H9 (cell line): ENCODE measurements around the gene FOXF1. TPM values are rescaled to one million over a fixed set of nuclear protein-coding genes. Genes with fewer than 3 reads are reported as not detected.

Source experiments
- DNase-seq: peaks from one replicate; pipeline ENCODE4 v3.0.0-alpha.2; 2017
- H2AFZ ChIP-seq: one replicate; pipeline ENCODE4 v1.6.1; 2013; ENCODE audit warnings: mild to moderate bottlenecking, low read length, control low read depth, moderate library complexity
- H2AK5ac ChIP-seq: 2 replicates; pipeline ENCODE4 v1.6.1; 2013; ENCODE audit warnings: low read length, control low read depth, mixed read lengths; ENCODE audit not compliant: insufficient read length
- H2BK120ac ChIP-seq: one replicate; pipeline ENCODE4 v1.6.1; 2013; ENCODE audit warnings: low read depth, mild to moderate bottlenecking, low read length, control low read depth, inconsistent platforms; ENCODE audit not compliant: poor library complexity, severe bottlenecking
- H2BK12ac ChIP-seq: 2 replicates; pipeline ENCODE4 v1.6.1; 2013; ENCODE audit warnings: low read length, control low read depth, mixed read lengths, low read depth; ENCODE audit not compliant: insufficient read length
- H2BK15ac ChIP-seq: 2 replicates; pipeline ENCODE4 v1.6.1; 2013; ENCODE audit warnings: low read depth, low read length, control low read depth
- H2BK20ac ChIP-seq: one replicate; pipeline ENCODE4 v1.6.1; 2013; ENCODE audit warnings: low read depth, mild to moderate bottlenecking, low read length, control low read depth, inconsistent platforms; ENCODE audit not compliant: poor library complexity, severe bottlenecking
- H2BK5ac ChIP-seq: 2 replicates; pipeline ENCODE4 v1.6.1; 2013; ENCODE audit warnings: low read length, control low read depth, mixed read lengths; ENCODE audit not compliant: insufficient read length
- H3K14ac ChIP-seq: 2 replicates; pipeline ENCODE4 v1.6.1; 2013; ENCODE audit warnings: low read length, control low read depth; ENCODE audit not compliant: insufficient read depth
- H3K18ac ChIP-seq: 2 replicates; pipeline ENCODE4 v1.6.1; 2013; ENCODE audit warnings: low read depth, mild to moderate bottlenecking, mixed read lengths, low read length, control low read depth; ENCODE audit not compliant: insufficient read length
- H3K23ac ChIP-seq: 2 replicates; pipeline ENCODE4 v1.6.1; 2013; ENCODE audit warnings: low read length, control low read depth, mixed read lengths, low read depth; ENCODE audit not compliant: insufficient read length
- H3K23me2 ChIP-seq: 2 replicates; pipeline ENCODE4 v1.6.1; 2013; ENCODE audit warnings: low read depth, mild to moderate bottlenecking, mixed read lengths, low read length, control low read depth; ENCODE audit not compliant: insufficient read length, poor library complexity, severe bottlenecking
- H3K27ac ChIP-seq: 2 replicates; pipeline ENCODE4 v1.5.1; 2013; ENCODE audit warnings: low read length, control low read depth, mixed read lengths, low read depth; ENCODE audit not compliant: insufficient read length
- H3K27me3 ChIP-seq: 2 replicates; pipeline ENCODE4 v1.6.1; 2013; ENCODE audit warnings: low read length, control low read depth, inconsistent platforms; ENCODE audit not compliant: insufficient read depth
- H3K4ac ChIP-seq: 2 replicates; pipeline ENCODE4 v1.6.1; 2013; ENCODE audit warnings: low read depth, mild to moderate bottlenecking, control low read depth, inconsistent platforms, low read length, moderate library complexity
- H3K4me1 ChIP-seq: 2 replicates; pipeline ENCODE4 v1.6.1; 2013; ENCODE audit warnings: low read length, control low read depth, inconsistent platforms; ENCODE audit not compliant: insufficient read depth
- H3K4me2 ChIP-seq: 2 replicates; pipeline ENCODE4 v1.6.1; 2013; ENCODE audit warnings: low read length, control low read depth, mixed read lengths; ENCODE audit not compliant: insufficient read length, insufficient read depth
- H3K56ac ChIP-seq: 2 replicates; pipeline ENCODE4 v1.6.1; 2013; ENCODE audit warnings: low read depth, mild to moderate bottlenecking, mixed read lengths, low read length, control low read depth; ENCODE audit not compliant: insufficient read length
- H3K79me1 ChIP-seq: 2 replicates; pipeline ENCODE4 v1.6.1; 2013; ENCODE audit warnings: low read depth, mild to moderate bottlenecking, moderate library complexity, low read length, control low read depth, inconsistent platforms; ENCODE audit not compliant: insufficient read depth, poor library complexity, severe bottlenecking
- H3K79me2 ChIP-seq: 2 replicates; pipeline ENCODE4 v1.6.1; 2013; ENCODE audit warnings: low read length, control low read depth, inconsistent platforms; ENCODE audit not compliant: insufficient read depth
- H3K9ac ChIP-seq: 2 replicates; pipeline ENCODE4 v1.6.1; 2013; ENCODE audit warnings: low read length, control low read depth, mixed read lengths; ENCODE audit not compliant: insufficient read length; ENCODE audit errors: extremely low read depth
- H3K9me3 ChIP-seq: one replicate; pipeline ENCODE4 v1.6.1; 2013; ENCODE audit warnings: low read depth, low read length, inconsistent platforms; ENCODE audit not compliant: control insufficient read depth
- H3T11ph ChIP-seq: one replicate; pipeline ENCODE4 v1.6.1; 2013; ENCODE audit warnings: mild to moderate bottlenecking, low read length, control low read depth, inconsistent platforms
- H4K20me1 ChIP-seq: one replicate; pipeline ENCODE4 v1.6.1; 2013; ENCODE audit not compliant: control insufficient read depth, insufficient read length, insufficient read depth
- H4K5ac ChIP-seq: 2 replicates; pipeline ENCODE4 v1.6.1; 2013; ENCODE audit warnings: low read depth, mild to moderate bottlenecking, mixed read lengths, low read length, control low read depth; ENCODE audit not compliant: insufficient read length
- H4K8ac ChIP-seq: replicated peaks from 2 replicates; pipeline ENCODE4 v1.6.1; 2013; ENCODE audit warnings: low read length, control low read depth, mixed read lengths, low read depth; ENCODE audit not compliant: insufficient read length
- H4K91ac ChIP-seq: 2 replicates; pipeline ENCODE4 v1.6.1; 2013; ENCODE audit warnings: low read depth, mild to moderate bottlenecking, moderate library complexity, mixed read lengths, low read length, control low read depth; ENCODE audit not compliant: insufficient read length
- H3K27ac Mint-ChIP-seq, 3 experiments: 2 replicates in 2 of 3; 3 replicates in 1 of 3; pipeline ENCODE4 v1.8.0; 2020 to 2021; ENCODE audit warnings: mixed read lengths in 3 of 3, mild to moderate bottlenecking in 1 of 3, moderate library complexity in 1 of 3
- H3K27me3 Mint-ChIP-seq: 2 replicates; pipeline ENCODE4 v1.8.0; 2021; ENCODE audit warnings: low read depth, mild to moderate bottlenecking, moderate library complexity, mixed read lengths
- H3K36me3 Mint-ChIP-seq, 3 experiments: 2 replicates in 2 of 3; 3 replicates in 1 of 3; pipeline ENCODE4 v1.8.0; 2020 to 2021; ENCODE audit warnings: low read depth in 3 of 3, mixed read lengths in 3 of 3; ENCODE audit not compliant: insufficient read depth in 1 of 3
- H3K4me1 Mint-ChIP-seq, 2 experiments: 2 replicates each; pipeline ENCODE4 v1.8.0; 2020; ENCODE audit warnings: mixed read lengths in 2 of 2
- H3K4me3 Mint-ChIP-seq, 2 experiments: 2 replicates in 1 of 2; 3 replicates in 1 of 2; pipeline ENCODE4 v1.8.0; 2020 to 2021; ENCODE audit warnings: mild to moderate bottlenecking in 2 of 2, mixed read lengths in 2 of 2, moderate library complexity in 1 of 2
- H3K9me3 Mint-ChIP-seq, 2 experiments: 2 replicates in 1 of 2; 3 replicates in 1 of 2; pipeline ENCODE4 v1.8.0; 2020; ENCODE audit warnings: mild to moderate bottlenecking in 2 of 2, mixed read lengths in 2 of 2, moderate library complexity in 1 of 2
- CTCF ChIP-seq: fragments of 200-600 bp; sonication (generic); conservative IDR thresholded peaks from 3 replicates; pipeline ENCODE4 v1.8.0; 2021; ENCODE audit warnings: antibody characterized with exemption, mild to moderate bottlenecking
- WGBS: extraction: QIAGEN DNeasy Blood & Tissue Kit; methylation state at CpG from one replicate; pipeline ENCODE4 v1.1.7; 2013; ENCODE audit warnings: missing lambda C conversion rate, low lambda C conversion rate, mixed read lengths; ENCODE audit not compliant: insufficient read length; ENCODE audit errors: extremely low coverage; 5-methylcytosine and 5-hydroxymethylcytosine counted together
- total RNA-seq: library from RNA; stranded (reverse); gene quantifications from 2 replicates; pipeline ENCODE4 v1.2.1, GENCODE V29; 2021

The FOXF1 gene
- total RNA-seq, 1 experiment from 2014 or later, result not detected

GRCh38 chr16:86523166-86523740 is 12.9 kb downstream of the FOXF1 start:
- Histone ChIP-seq H3K23me2 (no peaks in the 10 kb centered on the region), H2AFZ (no peak overlapping the region)
- no peak for TF ChIP-seq CTCF

More at GRCh38 chr16:86523166-86523740, 12.9 kb downstream of the FOXF1 start:
- Histone ChIP-seq H3K23ac (no peak overlapping the region), H3K27ac (no peak overlapping the region), H2BK120ac (no peak overlapping the region), H2BK15ac (no peak overlapping the region), H3K4me2 (no peak overlapping the region), H3K14ac (no peak overlapping the region), H4K8ac (no peak overlapping the region), H3K79me2 (no peaks in the 10 kb centered on the region), H2BK12ac (no peak overlapping the region), H2AK5ac (no peak overlapping the region), H4K5ac (no peak overlapping the region), H3K9ac (no peak overlapping the region), H3K9me3 (no peaks in the 10 kb centered on the region), H4K20me1 (no peaks in the 10 kb centered on the region), H3K56ac (no peak overlapping the region), H3K4me1 (no peaks in the 10 kb centered on the region), H3K27me3 (peaks cover 7% of the 10 kb centered on the region; the same call in 1 of the 2 replicates), H3T11ph (no peak overlapping the region), H3K18ac (no peak overlapping the region), H2BK5ac (no peak overlapping the region), H4K91ac (no peak overlapping the region), H3K79me1 (no peaks in the 10 kb centered on the region), H2BK20ac (no peak overlapping the region), H3K4ac (no peak overlapping the region)
- Mint-ChIP-seq H3K4me1 (peaks cover 2 to 9% of the 10 kb centered on the region in 2 experiments; a peak in 3 of 4 replicates), H3K36me3 (peaks cover 0 to 5% (median 0%) of the 10 kb centered on the region in 3 experiments; a peak in 1 of 7 replicates), H3K27me3 (peaks cover 58% of the 10 kb centered on the region), H3K9me3 (peaks cover 0 to 5% of the 10 kb centered on the region in 2 experiments; a peak in 2 of 5 replicates), H3K27ac (no peak overlapping the region), H3K4me3 (no peak overlapping the region)
- no CpG with 5 or more reads among the region's 5 CpGs for WGBS
- DNase-seq, result no peak
